GM18508 (cell line): Measurements from ENCODE around the gene SERINC5.
"Not testable (repeated sequence)": the region's sequence is repeated elsewhere in the genome, so short reads cannot be mapped to it uniquely, and the experiment has no call there.

Source experiments
- ATAC-seq: cut with Tn5 transposase; IDR thresholded peaks from one replicate; pipeline ENCODE4 v1.9.1; 2021; ENCODE audit warnings: moderate number of reproducible peaks; ENCODE audit not compliant: insufficient read depth, unreplicated experiment

SERINC5 gene

DNA sequence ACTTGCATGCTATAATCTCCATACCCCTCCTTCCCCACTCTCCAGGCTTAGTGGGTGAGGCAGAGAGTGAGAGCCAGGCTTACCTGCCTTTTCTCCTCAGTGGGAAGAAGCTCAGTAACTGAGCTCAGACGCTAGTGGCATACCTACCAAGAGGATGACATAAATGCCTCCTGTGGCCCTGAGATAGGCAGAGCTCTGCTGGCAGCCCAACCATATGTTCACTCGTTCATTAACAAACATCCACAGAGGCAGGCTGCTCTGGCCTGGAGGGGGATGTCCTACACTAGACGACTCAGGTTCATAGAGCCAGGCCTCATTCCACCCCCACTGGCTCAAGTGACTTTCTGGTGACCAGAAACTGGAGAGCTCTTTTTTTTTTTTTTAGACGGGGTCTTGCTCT is 139.4 kb downstream of the SERINC5 start:
- ATAC-seq, result no peak

DNA sequence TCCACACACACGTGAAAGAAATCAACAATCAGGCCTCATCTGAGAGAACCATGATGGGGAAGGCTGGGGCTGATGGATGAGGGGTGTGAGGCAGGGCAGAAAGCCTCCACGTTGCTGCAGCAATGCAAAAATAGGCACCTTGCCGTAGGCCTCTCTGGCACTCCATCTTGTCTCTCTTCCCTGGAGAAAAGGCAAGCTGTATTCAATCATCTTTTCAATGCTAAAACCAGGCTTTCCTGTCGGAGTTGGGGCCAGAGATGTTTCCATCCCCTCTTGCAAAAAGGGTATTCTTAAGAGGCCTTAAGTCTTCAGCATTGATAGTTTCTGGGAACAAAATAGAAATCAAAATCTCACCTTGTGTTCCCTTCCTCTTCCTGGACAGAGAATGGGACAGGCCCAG is 139.8 kb downstream of the SERINC5 start:
- ATAC-seq, result no peak

DNA sequence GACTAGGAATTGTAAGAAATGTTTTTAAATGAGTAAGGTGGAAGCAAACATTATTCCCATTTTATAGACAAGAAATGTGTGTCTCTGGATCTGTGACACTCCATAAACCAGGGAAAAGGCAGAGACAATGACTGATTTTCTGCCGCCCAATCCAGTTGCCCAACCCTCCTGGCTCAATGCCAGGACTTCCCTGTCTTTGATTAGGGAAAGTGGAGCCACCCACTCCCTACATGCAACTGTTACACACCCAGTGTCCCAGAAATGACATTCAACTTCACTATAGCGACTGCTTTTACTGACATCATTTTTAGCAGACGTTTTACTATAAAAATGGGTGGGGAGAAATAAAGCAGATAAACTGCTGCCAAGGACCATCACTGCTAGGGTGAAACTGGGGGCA is 141.0 kb downstream of the SERINC5 start:
- no peak for ATAC-seq

DNA sequence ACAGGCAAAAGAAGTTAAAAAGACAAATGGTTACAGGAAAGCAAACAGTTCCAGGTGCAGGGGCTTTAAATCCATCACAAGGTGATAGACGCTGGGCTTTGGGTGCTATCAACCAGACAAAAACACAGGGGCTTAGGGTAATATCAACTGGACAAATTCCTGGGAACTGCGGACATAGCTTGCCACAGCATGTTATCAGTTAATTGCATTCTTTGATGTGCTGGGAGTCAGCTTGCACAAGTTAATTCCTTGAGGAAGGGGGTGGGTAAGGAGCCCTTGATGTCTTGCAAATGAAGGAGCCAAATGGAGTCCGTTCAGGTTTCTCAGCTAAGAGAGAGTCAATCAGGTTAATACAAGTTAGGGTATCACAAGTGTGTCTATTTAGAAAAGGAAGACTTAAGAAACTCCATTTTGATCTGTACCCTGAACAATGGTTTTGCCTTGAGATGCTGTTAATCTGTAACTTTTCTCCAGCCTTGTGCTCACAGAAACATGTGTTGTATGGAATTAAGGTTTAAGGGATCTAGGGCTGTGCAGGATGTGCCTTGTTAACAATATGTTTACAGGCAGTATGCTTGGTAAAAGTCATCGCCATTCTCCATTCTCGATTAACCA is 144.4 kb downstream of the SERINC5 start:
- ATAC-seq, result not testable (repeated sequence)

DNA sequence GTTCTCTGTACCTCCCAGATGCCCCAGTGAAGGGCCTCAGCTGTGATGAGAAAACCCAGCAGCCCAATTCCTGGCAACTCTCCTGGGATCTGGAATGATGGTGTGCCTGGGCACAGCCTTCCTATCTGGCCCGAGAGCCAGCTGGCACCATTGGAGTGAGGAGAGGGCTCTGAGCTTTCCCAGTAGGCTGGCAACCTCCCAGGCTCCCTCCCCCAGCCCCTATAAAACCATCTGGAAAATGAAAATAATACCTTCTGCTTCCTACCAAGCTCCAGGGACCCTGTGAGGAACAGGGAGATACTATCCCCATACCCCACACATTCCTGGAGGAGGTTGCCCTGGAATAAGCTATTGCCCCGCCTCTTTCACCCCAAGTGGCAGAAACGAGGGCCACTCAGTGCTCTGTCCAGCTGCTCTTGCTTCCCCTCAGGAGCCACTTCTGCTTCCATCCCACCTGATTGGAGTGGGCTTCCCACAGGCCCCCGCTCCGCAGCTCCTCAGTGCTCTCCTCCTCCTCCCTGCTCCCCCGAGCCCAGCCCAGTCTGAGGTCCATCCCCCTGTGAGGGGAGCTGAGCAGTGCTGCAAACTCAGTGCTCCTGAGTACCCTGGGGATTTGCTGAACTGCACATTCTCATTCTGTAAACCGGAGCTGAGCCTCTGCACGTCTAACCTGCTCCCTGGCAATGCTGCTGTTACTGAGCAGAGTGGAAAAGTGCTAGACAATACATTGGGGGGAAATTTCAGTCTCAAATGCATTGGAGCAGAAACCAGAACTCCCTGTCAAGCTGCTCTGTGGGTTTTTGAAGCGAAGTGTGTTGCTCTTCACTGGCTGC is 146.0 kb downstream of the SERINC5 start:
- no peak for ATAC-seq

DNA sequence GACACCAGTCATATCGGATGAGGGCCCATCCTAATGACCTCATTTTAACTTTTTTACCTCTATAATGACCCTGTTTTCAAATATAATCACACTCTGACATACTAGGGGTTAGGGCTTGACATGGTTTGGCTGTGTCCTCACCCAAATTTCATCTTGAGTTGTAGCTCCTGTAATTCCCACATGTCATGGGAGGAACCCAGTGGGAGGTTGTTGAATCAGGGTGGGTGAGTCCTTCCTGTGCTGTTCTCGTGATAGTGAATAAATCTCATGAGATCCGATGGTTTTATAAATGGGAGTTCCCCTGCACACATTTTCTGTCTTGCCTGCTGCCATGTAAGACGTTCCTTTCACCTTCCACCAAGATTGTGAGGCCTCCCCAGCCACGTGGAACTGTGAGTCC is 148.9 kb downstream of the SERINC5 start:
- ATAC-seq, result no peak

DNA sequence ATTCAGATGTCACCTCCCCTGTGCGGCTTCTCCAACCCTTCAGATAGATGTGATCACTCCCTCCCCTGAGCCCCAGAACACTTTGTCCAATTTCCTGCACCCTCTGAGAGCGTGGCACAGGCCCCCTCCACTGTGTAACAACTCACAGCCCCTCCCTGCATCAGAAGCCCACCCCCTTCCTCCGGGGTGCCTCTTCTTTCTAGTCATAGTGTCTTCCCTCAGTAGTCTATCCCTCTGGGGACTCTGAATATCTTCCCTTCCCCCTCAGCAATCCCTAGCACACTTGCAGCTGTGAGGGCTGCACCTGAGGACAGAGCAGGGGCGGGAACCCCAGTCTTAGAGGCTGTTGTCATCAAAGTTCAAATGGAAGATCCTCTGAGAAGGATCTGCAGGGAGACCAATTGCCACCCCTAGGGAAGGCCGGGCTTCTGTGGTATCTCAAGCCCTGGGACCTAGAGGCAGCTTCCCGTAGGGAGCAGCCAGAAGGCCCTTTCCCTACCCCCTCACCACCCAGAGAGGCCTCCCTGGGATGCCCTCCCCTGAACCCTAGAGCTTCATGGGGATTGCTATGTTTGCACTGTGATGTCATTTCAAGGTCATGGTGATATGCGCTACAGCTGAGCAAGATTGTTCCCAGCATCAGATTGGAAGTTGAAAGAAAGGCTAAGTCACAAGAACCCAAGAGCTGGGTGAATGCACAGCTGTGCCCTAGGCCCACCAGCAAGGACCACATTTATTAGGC is 150.0 kb downstream of the SERINC5 start:
- no peak for ATAC-seq

DNA sequence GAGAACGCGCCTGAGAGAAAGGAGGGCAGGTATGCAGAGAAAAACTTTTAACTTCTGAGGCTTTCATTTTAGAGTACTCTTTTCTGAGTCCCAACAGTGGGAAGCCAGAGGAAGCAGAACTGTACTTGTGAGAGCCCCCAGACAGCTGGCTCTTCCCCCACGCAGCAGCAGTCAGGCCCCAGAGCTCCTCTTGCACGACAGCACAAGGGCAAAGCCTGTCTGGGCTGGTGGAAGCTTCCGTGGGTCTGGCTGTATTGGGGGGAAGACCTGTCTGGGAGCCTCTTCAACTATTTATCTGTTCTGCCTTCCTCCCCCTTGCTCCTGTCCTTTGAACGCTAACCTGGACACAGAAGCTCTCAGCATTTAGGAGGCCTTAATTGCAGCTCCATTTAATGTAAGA is 152.5 kb downstream of the SERINC5 start:
- ATAC-seq, result no peak

GRCh38 chr5:80101993-80102392 is 153.9 kb downstream of the SERINC5 start:
- ATAC-seq, result no peak

DNA sequence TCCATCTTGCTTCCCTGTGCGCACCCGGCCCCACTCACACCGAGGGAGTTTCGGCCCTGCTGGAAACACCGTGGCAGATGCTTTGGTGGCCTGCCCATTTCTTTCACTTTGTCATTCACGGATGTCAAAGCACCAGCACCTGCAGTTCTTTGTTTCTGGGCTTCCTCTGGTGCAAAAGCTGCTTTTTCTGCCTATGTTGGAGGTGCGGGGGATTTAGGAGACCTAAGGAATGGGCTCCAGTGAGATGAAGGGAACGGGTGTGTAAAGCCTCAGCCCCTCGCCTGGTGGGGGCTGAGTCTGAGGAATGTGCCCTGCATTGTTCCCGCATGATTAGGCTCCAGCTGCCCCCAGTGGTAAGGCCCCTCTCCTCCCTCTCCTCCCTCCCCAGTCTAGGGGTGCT is 158.4 kb downstream of the SERINC5 start:
- ATAC-seq, result no peak

- ATAC-seq, result no peak
Measured at GRCh38 chr5:80094236-80094738, 161.6 kb downstream of the SERINC5 start.

DNA sequence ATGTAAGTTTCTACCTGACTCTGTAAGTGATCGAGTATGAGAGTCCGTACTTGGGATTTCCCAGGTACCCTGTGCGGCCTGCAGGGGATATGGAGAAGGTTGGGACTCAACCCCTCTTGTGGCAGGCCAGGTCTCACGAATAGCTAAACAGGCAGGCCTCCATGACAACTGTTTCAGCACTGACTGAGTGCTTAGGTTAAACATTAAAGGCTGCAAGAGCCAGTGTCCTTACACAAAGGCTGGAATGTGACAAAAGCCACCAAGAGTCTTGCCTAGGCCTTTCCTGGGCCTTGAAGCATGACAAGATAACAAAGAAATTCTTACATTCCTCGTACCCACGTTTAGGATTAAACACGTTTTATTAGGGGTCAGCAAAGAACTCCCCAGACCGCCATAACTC is 162.1 kb downstream of the SERINC5 start:
- ATAC-seq, result no peak

GRCh38 chr5:80092486-80093107 is 163.3 kb downstream of the SERINC5 start:
- ATAC-seq, result no peak

DNA sequence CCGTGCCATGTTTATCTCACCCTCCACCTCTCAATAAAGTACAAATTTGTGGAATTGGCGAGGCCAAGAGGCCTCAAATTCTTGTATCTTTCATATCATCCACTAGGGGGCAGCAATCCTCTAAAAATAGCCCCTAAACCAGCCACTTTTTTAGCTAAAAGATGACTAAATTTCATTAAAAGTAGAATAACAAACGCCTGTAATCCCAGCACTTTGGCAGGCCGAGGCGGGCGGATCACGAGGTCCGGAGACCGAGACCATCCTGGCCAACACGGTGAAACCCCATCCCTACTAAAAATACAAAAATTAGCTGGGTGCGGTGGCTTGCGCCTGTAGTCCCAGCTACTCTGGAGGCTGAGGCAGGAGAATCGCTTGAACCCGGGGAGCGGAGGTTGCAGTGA is 164.1 kb downstream of the SERINC5 start:
- not testable (repeated sequence) for ATAC-seq

DNA sequence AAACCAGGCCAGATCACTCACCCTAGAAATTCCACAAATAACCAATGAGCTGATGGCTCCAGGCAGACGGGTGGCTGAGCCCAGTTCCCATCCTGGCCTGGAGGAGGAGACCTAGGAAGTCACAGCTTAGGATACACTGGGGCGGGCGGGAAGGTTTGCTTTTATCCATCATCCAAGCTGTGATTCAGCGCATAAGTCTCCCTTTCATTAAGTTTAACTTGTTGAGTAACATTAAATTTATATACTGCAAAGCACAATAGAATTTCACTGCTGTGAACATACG is 165.0 kb downstream of the SERINC5 start:
- ATAC-seq, result no peak

DNA sequence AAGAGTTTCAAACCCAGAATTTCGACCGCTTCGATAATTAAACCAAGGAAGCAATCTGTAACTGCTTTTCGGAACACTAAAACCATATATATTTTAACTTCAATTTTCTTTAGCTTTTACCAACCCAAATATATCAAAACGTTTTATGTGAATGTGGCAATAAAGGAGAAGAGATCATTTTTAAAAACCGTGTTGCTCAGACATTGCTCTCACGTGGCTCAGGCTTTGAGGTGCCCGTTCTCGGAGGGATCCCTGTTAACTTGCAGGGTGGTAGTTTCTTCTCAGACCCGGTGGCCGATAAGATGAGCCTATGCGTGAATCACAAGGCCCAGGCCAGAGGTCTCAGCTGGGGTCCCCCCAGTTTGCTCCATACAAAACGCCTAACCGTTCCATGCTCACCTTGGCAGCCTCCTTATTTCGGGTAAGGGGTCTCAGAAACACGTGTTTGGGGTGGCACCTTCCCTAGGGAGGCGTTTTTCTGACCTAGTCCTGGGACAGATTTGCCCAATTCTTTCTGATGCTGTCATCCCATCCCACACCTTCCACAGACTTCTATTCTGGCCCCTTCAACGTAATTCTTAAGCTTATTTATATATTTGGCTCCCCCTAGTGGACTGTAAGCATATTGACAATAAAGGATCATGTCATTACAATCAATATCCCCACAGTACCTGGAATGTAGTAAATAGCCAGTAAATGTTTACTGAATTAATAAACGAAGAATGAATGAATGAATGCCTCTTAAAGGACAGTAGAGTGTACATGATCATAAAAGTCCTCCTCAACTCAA is 172.6 kb downstream of the SERINC5 start:
- ATAC-seq, result no peak

DNA sequence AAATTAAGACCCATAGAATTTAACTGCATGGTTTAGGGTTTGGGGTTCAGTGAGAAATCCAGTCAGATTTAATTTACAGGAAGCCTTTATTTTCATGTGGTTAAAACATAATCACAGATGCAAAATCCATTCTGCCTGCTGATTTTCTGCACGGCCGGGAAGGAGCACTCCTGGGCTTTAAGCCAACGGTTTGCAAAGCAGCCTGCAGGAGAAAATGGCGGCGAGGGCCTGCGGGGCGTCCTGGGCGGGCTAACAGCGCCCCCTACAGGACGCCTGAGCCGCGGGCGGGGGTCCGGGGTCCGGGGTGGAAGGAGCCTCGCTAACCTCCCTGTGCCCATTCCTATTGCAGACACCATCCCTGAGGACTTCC is 173.1 kb downstream of the SERINC5 start:
- ATAC-seq, result no peak

- ATAC-seq, result no peak
Measured at GRCh38 chr5:80082281-80082680, 173.6 kb downstream of the SERINC5 start.

- no peak for ATAC-seq
Measured at GRCh38 chr5:80078921-80079320, 176.9 kb downstream of the SERINC5 start.

GRCh38 chr5:80077051-80077714 is 178.7 kb downstream of the SERINC5 start:
- ATAC-seq, result no peak
